ENCODE measurements around the gene SOX18. TPM values are rescaled to one million over a fixed set of nuclear protein-coding genes. Genes with fewer than 3 reads are reported as not detected.

Gene SOX18
- total RNA-seq, 6 donors from 2014 or later = 6.3 to 138 (median 37.7) TPM

DNA sequence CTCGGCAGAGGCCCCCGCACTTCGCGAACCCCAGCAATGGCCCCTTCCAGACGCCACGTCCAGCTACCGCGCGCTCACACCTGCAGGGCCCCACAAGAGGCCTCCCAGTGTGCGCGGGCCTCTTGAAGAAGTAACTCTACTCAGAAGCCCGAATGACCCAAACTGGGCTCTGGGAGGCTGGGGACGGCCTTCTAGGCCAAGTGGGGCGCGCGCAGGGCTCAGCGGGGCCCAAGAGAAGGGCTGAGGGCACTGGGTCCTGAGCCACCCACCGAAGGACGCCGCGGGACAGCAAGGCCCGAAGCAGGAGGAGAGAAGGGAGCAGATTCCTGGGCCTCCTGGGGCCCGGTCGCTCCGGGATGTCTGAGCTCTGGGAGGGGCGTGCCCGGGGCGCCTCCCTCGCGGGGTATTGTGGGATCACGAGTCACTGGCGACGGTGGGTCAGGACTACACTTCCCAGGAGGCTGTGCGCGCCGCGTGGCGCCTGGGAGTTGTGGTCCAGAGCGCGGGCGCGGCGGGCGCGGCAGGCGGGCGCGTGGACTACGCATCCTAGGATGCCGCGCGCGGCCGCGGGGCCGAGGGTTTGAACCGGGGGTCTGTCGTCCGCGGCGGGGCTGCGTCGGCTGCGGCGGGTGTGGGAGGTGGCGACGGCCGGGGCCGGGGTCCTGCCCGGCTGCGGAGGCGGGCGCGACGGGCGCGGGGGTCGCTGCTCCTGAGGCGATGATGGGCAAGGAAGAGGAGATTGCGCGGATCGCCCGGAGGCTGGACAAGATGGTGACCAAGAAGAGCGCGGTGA is 13.4 kb upstream of the SOX18 start, which contains the start of gene TCEA2:
Gene TCEA2, plus strand, starts transcription at position 603 of the 793 bp plus-strand sequence. Its CDS starts 115 bp downstream, at position 718.
- 12 to 22% methylated on average over 10 to 80 of the region's 85 CpGs for WGBS, 2 donors
- no peaks in the 10 kb centered on the region for H3K36me3 ChIP-seq
- H3K27me3 ChIP-seq = no peaks in the 10 kb centered on the region
- no peaks in the 10 kb centered on the region for H3K9me3 ChIP-seq
- no peak for TF ChIP-seq EP300 (IDR thresholded peaks at IDR 0.05)
- peak in 3 of 4 donors; percentile 71 to 94 (median 79) for TF ChIP-seq POLR2A (IDR thresholded peaks at IDR 0.05)
- peak; percentile 71 to 86 for TF ChIP-seq POLR2AphosphoS5 (IDR thresholded peaks at IDR 0.05)
- TF ChIP-seq, protein P1, sequence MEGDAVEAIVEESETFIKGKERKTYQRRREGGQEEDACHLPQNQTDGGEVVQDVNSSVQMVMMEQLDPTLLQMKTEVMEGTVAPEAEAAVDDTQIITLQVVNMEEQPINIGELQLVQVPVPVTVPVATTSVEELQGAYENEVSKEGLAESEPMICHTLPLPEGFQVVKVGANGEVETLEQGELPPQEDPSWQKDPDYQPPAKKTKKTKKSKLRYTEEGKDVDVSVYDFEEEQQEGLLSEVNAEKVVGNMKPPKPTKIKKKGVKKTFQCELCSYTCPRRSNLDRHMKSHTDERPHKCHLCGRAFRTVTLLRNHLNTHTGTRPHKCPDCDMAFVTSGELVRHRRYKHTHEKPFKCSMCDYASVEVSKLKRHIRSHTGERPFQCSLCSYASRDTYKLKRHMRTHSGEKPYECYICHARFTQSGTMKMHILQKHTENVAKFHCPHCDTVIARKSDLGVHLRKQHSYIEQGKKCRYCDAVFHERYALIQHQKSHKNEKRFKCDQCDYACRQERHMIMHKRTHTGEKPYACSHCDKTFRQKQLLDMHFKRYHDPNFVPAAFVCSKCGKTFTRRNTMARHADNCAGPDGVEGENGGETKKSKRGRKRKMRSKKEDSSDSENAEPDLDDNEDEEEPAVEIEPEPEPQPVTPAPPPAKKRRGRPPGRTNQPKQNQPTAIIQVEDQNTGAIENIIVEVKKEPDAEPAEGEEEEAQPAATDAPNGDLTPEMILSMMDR (IDR thresholded peaks at IDR 0.05) = peak in 2 of 6 experiments; percentile 9 to 28
- H3K4me3 ChIP-seq = peak within 1 kb of the TSS; percentile 71 to 95 (median 80)
- DNase-seq = peak; percentile 98 to 100
- peak; percentile 96 to 97 for ATAC-seq (ENCODE audit: low FRiP score in 2 of 2)
- H3K27ac ChIP-seq = peak within 1 kb of the TSS; percentile 74 to 86 (median 85)
- peaks cover 32 to 44% (median 33%) of the 10 kb centered on the region in 4 donors for H3K4me1 ChIP-seq

DNA sequence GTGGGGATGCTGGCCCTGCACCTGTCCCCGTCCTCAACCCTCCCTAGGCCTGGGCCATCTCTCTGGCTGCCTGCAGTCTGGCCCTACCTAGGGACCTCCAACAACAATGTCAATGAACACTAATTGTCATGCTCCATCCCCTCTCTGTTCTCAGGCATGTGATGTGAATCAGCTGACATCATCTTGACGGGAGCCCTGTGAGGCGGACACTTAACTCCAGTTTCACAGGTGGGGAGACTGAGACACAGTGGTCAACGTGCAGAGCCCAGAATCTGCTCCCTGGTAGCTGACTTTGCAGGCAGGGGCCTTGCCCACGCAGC is 12.8 kb upstream of the SOX18 start:
- H3K4me3 ChIP-seq = peak overlapping the region in 3 of 4 donors; percentile 78 to 95 (median 83)
- no peaks in the 10 kb centered on the region for H3K36me3 ChIP-seq
- H3K27ac ChIP-seq = peak overlapping the region; percentile 74 to 86 (median 85)
- peaks cover 33 to 50% (median 38%) of the 10 kb centered on the region in 4 donors for H3K4me1 ChIP-seq
- H3K27me3 ChIP-seq = no peaks in the 10 kb centered on the region
- no peak for ATAC-seq (ENCODE audit: low FRiP score in 2 of 2)
- WGBS, 2 donors = 60 to 69% methylated on average over 3 to 5 of the region's 5 CpGs
- DNase-seq = no peak
- TF ChIP-seq POLR2AphosphoS5 (IDR thresholded peaks at IDR 0.05) = no peak
- TF ChIP-seq, protein P1 (IDR thresholded peaks at IDR 0.05) = no peak
- no peak for TF ChIP-seq POLR2A (IDR thresholded peaks at IDR 0.05)
- no peak for TF ChIP-seq EP300 (IDR thresholded peaks at IDR 0.05)
- no peaks in the 10 kb centered on the region for H3K9me3 ChIP-seq

DNA sequence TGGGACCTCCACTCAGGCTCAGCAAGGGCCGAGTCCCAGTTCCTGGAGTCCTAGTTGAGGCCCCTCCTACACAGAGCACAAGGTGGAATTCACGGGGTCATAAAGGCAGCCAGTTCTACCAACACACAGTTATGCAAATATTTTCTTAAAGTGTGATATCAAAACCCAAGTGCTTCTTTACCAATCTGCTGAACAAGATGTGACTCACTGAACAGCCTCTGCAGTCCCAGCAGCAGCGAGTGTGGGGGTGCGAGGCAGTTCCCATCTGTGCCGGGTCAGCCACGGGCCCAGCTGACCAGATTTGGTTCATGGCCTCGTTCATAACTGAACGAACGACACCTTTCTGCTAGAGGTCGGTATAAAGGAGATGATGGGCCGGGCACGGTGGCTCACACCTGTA is 9.1 kb upstream of the SOX18 start:
- peaks cover 34 to 57% (median 47%) of the 10 kb centered on the region in 4 donors for H3K4me1 ChIP-seq
- ATAC-seq (ENCODE audit: low FRiP score in 2 of 2) (no peak), DNase-seq (no peak)
- H3K27me3 ChIP-seq = no peaks in the 10 kb centered on the region
- TF ChIP-seq POLR2A (IDR thresholded peaks at IDR 0.05) (no peak), POLR2AphosphoS5 (IDR thresholded peaks at IDR 0.05) (no peak)
- TF ChIP-seq, protein P1 (IDR thresholded peaks at IDR 0.05) = no peak
- H3K27ac ChIP-seq = peak overlapping the region in 1 of 4 donors; percentile 19
- WGBS, 2 donors = 71 to 80% methylated on average over 9 to 12 of the region's 12 CpGs
- H3K36me3 ChIP-seq = no peaks in the 10 kb centered on the region
- no peaks in the 10 kb centered on the region for H3K9me3 ChIP-seq
- no peak overlapping the region for H3K4me3 ChIP-seq

DNA sequence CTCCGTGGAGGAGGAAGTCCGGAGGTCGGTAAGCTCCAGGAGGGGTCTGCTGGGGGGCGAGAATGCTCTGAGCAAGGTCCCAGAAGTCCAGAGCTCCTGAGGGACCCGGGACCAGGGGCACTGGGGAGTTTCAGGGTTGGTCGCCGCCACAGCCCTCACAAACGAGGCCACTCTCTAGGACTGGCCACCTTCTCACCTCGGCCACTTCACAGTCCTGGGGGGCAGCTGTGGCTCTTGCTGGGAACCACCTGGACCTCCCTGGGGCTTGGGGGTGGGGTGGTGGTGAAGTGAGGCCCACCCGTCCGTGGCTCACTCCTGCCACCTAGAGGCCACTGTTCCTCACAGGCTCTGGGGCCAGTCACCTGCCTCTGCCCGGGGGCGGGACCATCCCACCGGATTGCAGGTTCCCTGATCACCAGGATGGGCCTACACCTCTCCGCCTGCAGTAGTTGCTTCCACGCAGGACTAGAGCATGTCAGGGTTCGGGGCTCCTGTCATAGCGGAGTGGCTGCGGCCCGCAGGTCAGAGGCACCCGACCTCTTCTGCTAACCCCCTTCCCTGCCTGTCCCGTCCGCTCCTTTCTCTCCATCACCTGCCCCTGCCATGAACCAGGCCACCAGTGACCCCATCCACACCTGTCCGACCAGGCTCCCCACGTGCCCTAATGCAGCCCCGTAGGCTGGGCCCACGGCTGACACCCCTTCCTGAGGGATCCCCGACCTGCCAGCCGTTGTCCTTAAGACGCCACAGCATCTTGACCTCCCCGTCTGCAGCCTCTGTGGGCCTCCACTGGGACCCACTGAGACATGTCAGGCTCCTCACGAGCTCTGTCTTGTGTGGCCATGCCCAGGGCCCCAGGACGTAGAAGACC is 8.4 kb upstream of the SOX18 start:
- peak overlapping the region in 3 of 4 donors; percentile 6 to 34 (median 23) for H3K4me3 ChIP-seq
- peak; percentile 74 to 81 for DNase-seq

More for the DNA sequence above, 8.4 kb upstream of the SOX18 start:
- no peaks in the 10 kb centered on the region for H3K36me3 ChIP-seq
- H3K4me1 ChIP-seq = peaks cover 39 to 59% (median 51%) of the 10 kb centered on the region in 4 donors
- WGBS, 2 donors = 42 to 47% methylated on average over 15 to 28 of the region's 33 CpGs
- ATAC-seq (ENCODE audit: low FRiP score in 2 of 2) = peak; percentile 63 to 77
- H3K27me3 ChIP-seq = no peaks in the 10 kb centered on the region
- no peaks in the 10 kb centered on the region for H3K9me3 ChIP-seq
- H3K27ac ChIP-seq = peak overlapping the region; percentile 85 to 93 (median 90)
- TF ChIP-seq POLR2AphosphoS5 (IDR thresholded peaks at IDR 0.05) (no peak), EP300 (IDR thresholded peaks at IDR 0.05) (no peak), POLR2A (IDR thresholded peaks at IDR 0.05) (no peak)
- TF ChIP-seq, protein P1 (IDR thresholded peaks at IDR 0.05) = peak; percentile 82 to 90 (median 86)

Data from upper lobe of left lung (tissue), 6 donors.